ENCODE results near the gene NDUFAF7. TPM values are rescaled to one million over a fixed set of nuclear protein-coding genes. Genes with fewer than 3 reads are reported as not detected.

Gene NDUFAF7
- polyA plus RNA-seq (2013) = 15.4 and 16.1 TPM in 2 replicates

GRCh38 chr2:37231241-37232130 lies at the start of gene NDUFAF7, which contains the start of gene CEBPZ:
Gene NDUFAF7, plus strand, starts transcription at chr2:37231658. Its CDS starts 48 bp downstream, at chr2:37231706.
Gene CEBPZ, minus strand, starts transcription at chr2:37231596. Its CDS starts 29 bp downstream, at chr2:37231567.
- WGBS (ENCODE audit: extremely low coverage, insufficient coverage, insufficient read length) = no CpG with 5 or more reads among the region's 73 CpGs
- H4K91ac ChIP-seq (ENCODE audit: low read depth, low read length) = peak within 1 kb of the TSS; percentile 75
- no peaks in the 10 kb centered on the region for H3K9me3 ChIP-seq (ENCODE audit: insufficient read depth, low read depth, low read length)

GRCh38 chr2:37181726-37182684 lies 49.5 kb upstream of the NDUFAF7 start:
- Histone ChIP-seq H3K4ac (ENCODE audit: low read depth, low read length) (no peak overlapping the region), H4K12ac (ENCODE audit: low read depth, low read length) (no peak overlapping the region), H2BK120ac (ENCODE audit: insufficient read depth, low read length, poor library complexity) (no peak overlapping the region), H2AK5ac (ENCODE audit: low read length) (no peak overlapping the region), H3K79me1 (ENCODE audit: low read length) (no peaks in the 10 kb centered on the region), H3K27me3 (ENCODE audit: insufficient read depth, low read length) (no peaks in the 10 kb centered on the region), H2BK5ac (ENCODE audit: low read depth, low read length, poor library complexity) (no peak overlapping the region), H3K27ac (ENCODE audit: low read depth, low read length) (no peak overlapping the region), H3K36me3 (ENCODE audit: control insufficient read depth in 1 of 2, insufficient read depth in 2 of 2, low read length in 2 of 2) (no peaks in the 10 kb centered on the region), H2BK12ac (ENCODE audit: low read length) (no peak overlapping the region), H3K4me1 (ENCODE audit: control insufficient read depth in 1 of 2, insufficient read depth in 2 of 2, low read length in 2 of 2) (peaks cover 0 to 3% of the 10 kb centered on the region in 2 experiments), H3K14ac (ENCODE audit: low read length) (no peak overlapping the region), H4K8ac (ENCODE audit: low read depth, low read length) (no peak overlapping the region), H4K91ac (ENCODE audit: low read depth, low read length) (no peak overlapping the region), H3K4me3 (ENCODE audit: low read depth, low read length) (no peak overlapping the region), H3K23ac (ENCODE audit: low read length) (no peak overlapping the region), H3K9me3 (ENCODE audit: insufficient read depth, low read depth, low read length) (no peaks in the 10 kb centered on the region), H3K9ac (ENCODE audit: low read length) (no peak overlapping the region), H3K4me2 (ENCODE audit: low read length) (no peak overlapping the region), H3K18ac (ENCODE audit: low read length) (no peak overlapping the region), H3K79me2 (ENCODE audit: control insufficient read depth, insufficient read depth, low read length, poor library complexity) (no peaks in the 10 kb centered on the region), H2AFZ (ENCODE audit: insufficient read depth, low read length, poor library complexity) (no peak overlapping the region)
- peak in 1 of 2 donors; percentile 57 for DNase-seq
- WGBS (ENCODE audit: extremely low coverage, insufficient coverage, insufficient read length) = no CpG with 5 or more reads among the region's 17 CpGs

More at GRCh38 chr2:37231241-37232130, at the start of gene NDUFAF7, which contains the start of gene CEBPZ:
- H2BK120ac ChIP-seq (ENCODE audit: insufficient read depth, low read length, poor library complexity) = peak within 1 kb of the TSS; percentile 50
- H3K14ac ChIP-seq (ENCODE audit: low read length) = peak within 1 kb of the TSS; percentile 90
- H2AK5ac ChIP-seq (ENCODE audit: low read length) = peak within 1 kb of the TSS; percentile 86
- H3K4me2 ChIP-seq (ENCODE audit: low read length) = peak within 1 kb of the TSS; percentile 84
- peak within 1 kb of the TSS; percentile 98 for H3K4me3 ChIP-seq (ENCODE audit: low read depth, low read length)
- peak within 1 kb of the TSS; percentile 5 for H2BK12ac ChIP-seq (ENCODE audit: low read length)
- DNase-seq = peak; percentile 94 to 98
- peaks cover 8% of the 10 kb centered on the region for H3K79me1 ChIP-seq (ENCODE audit: low read length)
- H3K4me1 ChIP-seq (ENCODE audit: control insufficient read depth in 1 of 2, insufficient read depth in 2 of 2, low read length in 2 of 2) = peaks cover 7 to 8% of the 10 kb centered on the region in 2 experiments
- peaks cover 2 to 15% of the 10 kb centered on the region in 2 experiments for H3K36me3 ChIP-seq (ENCODE audit: control insufficient read depth in 1 of 2, insufficient read depth in 2 of 2, low read length in 2 of 2)
- H3K27ac ChIP-seq (ENCODE audit: low read depth, low read length) = peak within 1 kb of the TSS; percentile 76
- peak within 1 kb of the TSS; percentile 83 for H2BK5ac ChIP-seq (ENCODE audit: low read depth, low read length, poor library complexity)
- peak within 1 kb of the TSS; percentile 14 for H3K23ac ChIP-seq (ENCODE audit: low read length)
- peak within 1 kb of the TSS; percentile 95 for H3K18ac ChIP-seq (ENCODE audit: low read length)
- H3K79me2 ChIP-seq (ENCODE audit: control insufficient read depth, insufficient read depth, low read length, poor library complexity) = peaks cover 24% of the 10 kb centered on the region
- peak within 1 kb of the TSS; percentile 95 for H4K8ac ChIP-seq (ENCODE audit: low read depth, low read length)
- H4K12ac ChIP-seq (ENCODE audit: low read depth, low read length) = peak within 1 kb of the TSS; percentile 89
- H3K27me3 ChIP-seq (ENCODE audit: insufficient read depth, low read length) = no peaks in the 10 kb centered on the region
- peak within 1 kb of the TSS; percentile 89 for H2AFZ ChIP-seq (ENCODE audit: insufficient read depth, low read length, poor library complexity)
- peak within 1 kb of the TSS; percentile 97 for H3K9ac ChIP-seq (ENCODE audit: low read length)
- peak within 1 kb of the TSS; percentile 80 for H3K4ac ChIP-seq (ENCODE audit: low read depth, low read length)

- H3K4me3 ChIP-seq (ENCODE audit: low read depth, low read length) = no peak within 1 kb of the TSS
- H3K4me1 ChIP-seq (ENCODE audit: control insufficient read depth in 1 of 2, insufficient read depth in 2 of 2, low read length in 2 of 2) = peaks cover 0 to 3% of the 10 kb centered on the region in 2 experiments
- no peaks in the 10 kb centered on the region for H3K36me3 ChIP-seq (ENCODE audit: control insufficient read depth in 1 of 2, insufficient read depth in 2 of 2, low read length in 2 of 2)
- no peak within 1 kb of the TSS for H4K91ac ChIP-seq (ENCODE audit: low read depth, low read length)
- no peak within 1 kb of the TSS for H4K12ac ChIP-seq (ENCODE audit: low read depth, low read length)
- no peak within 1 kb of the TSS for H2BK120ac ChIP-seq (ENCODE audit: insufficient read depth, low read length, poor library complexity)
- no peaks in the 10 kb centered on the region for H3K27me3 ChIP-seq (ENCODE audit: insufficient read depth, low read length)
- no CpG with 5 or more reads among the region's 2 CpGs for WGBS (ENCODE audit: extremely low coverage, insufficient coverage, insufficient read length)
- no peak within 1 kb of the TSS for H4K8ac ChIP-seq (ENCODE audit: low read depth, low read length)
- no peak within 1 kb of the TSS for H2BK12ac ChIP-seq (ENCODE audit: low read length)
- no peak within 1 kb of the TSS for H2AK5ac ChIP-seq (ENCODE audit: low read length)
- DNase-seq = no peak
- H3K79me2 ChIP-seq (ENCODE audit: control insufficient read depth, insufficient read depth, low read length, poor library complexity) = no peaks in the 10 kb centered on the region
- H3K4ac ChIP-seq (ENCODE audit: low read depth, low read length) = no peak within 1 kb of the TSS
- no peaks in the 10 kb centered on the region for H3K79me1 ChIP-seq (ENCODE audit: low read length)
- no peak within 1 kb of the TSS for H2BK5ac ChIP-seq (ENCODE audit: low read depth, low read length, poor library complexity)
- H3K14ac ChIP-seq (ENCODE audit: low read length) = no peak within 1 kb of the TSS
- H3K9me3 ChIP-seq (ENCODE audit: insufficient read depth, low read depth, low read length) = no peaks in the 10 kb centered on the region
- H2AFZ ChIP-seq (ENCODE audit: insufficient read depth, low read length, poor library complexity) = no peak within 1 kb of the TSS
- no peak within 1 kb of the TSS for H3K18ac ChIP-seq (ENCODE audit: low read length)
- no peak within 1 kb of the TSS for H3K4me2 ChIP-seq (ENCODE audit: low read length)
- no peak within 1 kb of the TSS for H3K23ac ChIP-seq (ENCODE audit: low read length)
- H3K9ac ChIP-seq (ENCODE audit: low read length) = no peak within 1 kb of the TSS
- H3K27ac ChIP-seq (ENCODE audit: low read depth, low read length) = no peak within 1 kb of the TSS
These were observed 42.9 kb upstream of the NDUFAF7 start, which contains the start of gene SULT6B1 for GRCh38 chr2:37188570-37188969. Gene SULT6B1, minus strand, starts transcription at chr2:37188670. Its CDS starts 30 bp downstream, at chr2:37188640.

All from trophoblast cell (in vitro differentiated cells and primary cell).